PC-9 (cell line): ENCODE data around the gene LMBR1. TPM values are rescaled to one million over a fixed set of nuclear protein-coding genes. Genes with fewer than 3 reads are reported as not detected.

Source experiments
- BruUV-seq: library from RNA; stranded (reverse); fragments of 400-500 nt; replicated peaks from 2 replicates; lab custom pipeline; 2021; lab: Mats Ljungman, UMichigan
- CTCF ChIA-PET: fragments of 300-600 bp; sonication (Branson Sonifier 250); formaldehyde crosslinking; loops from one replicate; lab custom pipeline; 2022; ENCODE audit warnings: antibody characterized with exemption; lab: Charles Lee
- POLR2A ChIA-PET: fragments of 300-600 bp; sonication (Branson Sonifier 250); formaldehyde crosslinking; loops from one replicate; lab custom pipeline; 2022; ENCODE audit warnings: antibody characterized with exemption; ENCODE audit not compliant: unreplicated experiment; lab: Charles Lee
- DNase-seq, 2 experiments: peaks; one replicate each; pipeline versions ENCODE4 v3.0.0 to v3.0.0-alpha.2; 2015 to 2022; ENCODE audit warnings: mixed read lengths in 1 of 2
- H2AFZ ChIP-seq: fragments of 200-600 bp; sonication (generic); 2 replicates; pipeline ENCODE4 v1.8.1; 2017; ENCODE audit warnings: antibody characterized with exemption
- H3F3A ChIP-seq: fragments of 200-600 bp; sonication (generic); 2 replicates; pipeline ENCODE4 v1.8.1; 2017; ENCODE audit warnings: antibody characterized with exemption, mild to moderate bottlenecking, low read depth; ENCODE audit not compliant: insufficient read depth
- H3K27ac ChIP-seq: fragments of 200-600 bp; sonication (generic); 2 replicates; pipeline ENCODE4 v1.6.1; 2016; ENCODE audit warnings: mixed run types
- H3K27me3 ChIP-seq: fragments of 200-600 bp; sonication (generic); 2 replicates; pipeline ENCODE4 v1.6.1; 2016; ENCODE audit warnings: low read depth, mixed run types; ENCODE audit not compliant: insufficient read depth
- H3K36me3 ChIP-seq: fragments of 200-600 bp; sonication (generic); 2 replicates; pipeline ENCODE4 v1.6.1; 2016; ENCODE audit warnings: low read depth, mixed run types
- H3K4me1 ChIP-seq: fragments of 200-600 bp; sonication (generic); replicated peaks from 2 replicates; pipeline ENCODE4 v1.6.1; 2016; ENCODE audit warnings: mixed run types; ENCODE audit not compliant: insufficient read depth
- H3K4me2 ChIP-seq: fragments of 200-600 bp; sonication (generic); 2 replicates; pipeline ENCODE4 v1.6.1; 2017; ENCODE audit warnings: mixed run types
- H3K4me3 ChIP-seq: fragments of 200-600 bp; sonication (generic); 2 replicates; pipeline ENCODE4 v1.6.1; 2016; ENCODE audit warnings: mixed run types
- H3K79me2 ChIP-seq: fragments of 200-600 bp; sonication (generic); 2 replicates; pipeline ENCODE4 v1.6.1; 2017; ENCODE audit warnings: low read depth, mixed run types
- H3K9me2 ChIP-seq: fragments of 200-600 bp; sonication (generic); 2 replicates; pipeline ENCODE4 v1.8.1; 2017; ENCODE audit warnings: mild to moderate bottlenecking; ENCODE audit not compliant: insufficient read depth
- H3K9me3 ChIP-seq: fragments of 200-600 bp; sonication (generic); 2 replicates; pipeline ENCODE4 v1.8.1; 2016; ENCODE audit warnings: low read depth; ENCODE audit not compliant: insufficient read depth
- H4K20me1 ChIP-seq: fragments of 200-600 bp; sonication (generic); 2 replicates; pipeline ENCODE4 v1.8.1; 2017; ENCODE audit not compliant: insufficient read depth
- EZH2 ChIP-seq: fragments of 200-600 bp; sonication (generic); IDR thresholded peaks from 2 replicates; pipeline ENCODE4 v1.8.0; 2017; ENCODE audit warnings: antibody characterized with exemption, low read depth
- intact Hi-C: fragments of 100-400 bp; cut with micrococcal nuclease; formaldehyde crosslinking; loops from one replicate; pipeline ENCODE4 v1.10.0; 2022; ENCODE audit not compliant: unreplicated experiment
- total RNA-seq: library from RNA; stranded (reverse); gene quantifications from 2 replicates; pipeline ENCODE4 v1.2.3, GENCODE V29; 2021
- TF ChIP-seq, protein P1 (sequence below): fragments of 200-600 bp; sonication (generic); conservative IDR thresholded peaks from 2 replicates; pipeline ENCODE4 v1.6.1; 2017; ENCODE audit warnings: mixed run types, antibody characterized with exemption, mild to moderate bottlenecking, moderate library complexity

The LMBR1 gene
- total RNA-seq, 1 experiment from 2014 or later, result 85.0 TPM

DNA sequence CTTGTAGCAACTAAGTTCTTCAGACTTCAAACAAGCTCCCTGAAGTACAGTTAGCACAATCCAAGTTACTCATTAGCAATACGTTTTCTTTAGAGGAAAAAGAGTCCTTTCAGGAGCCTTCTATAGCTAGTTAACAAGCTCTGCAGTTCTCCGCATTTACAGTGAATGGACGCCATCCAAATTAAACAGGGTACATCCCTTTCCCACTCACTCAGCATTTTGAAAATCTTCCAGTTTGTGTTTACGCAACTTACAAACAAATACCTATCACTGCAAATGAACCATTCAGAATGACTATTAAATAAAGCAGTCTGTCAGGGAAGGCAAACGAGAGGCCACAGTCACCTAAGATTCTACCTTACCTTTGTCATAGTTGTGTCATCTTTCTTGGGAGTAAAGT lies 167.9 kb downstream of the LMBR1 start:
- DNase-seq, result no peak
- no peak for TF ChIP-seq EZH2
- TF ChIP-seq, protein P1, sequence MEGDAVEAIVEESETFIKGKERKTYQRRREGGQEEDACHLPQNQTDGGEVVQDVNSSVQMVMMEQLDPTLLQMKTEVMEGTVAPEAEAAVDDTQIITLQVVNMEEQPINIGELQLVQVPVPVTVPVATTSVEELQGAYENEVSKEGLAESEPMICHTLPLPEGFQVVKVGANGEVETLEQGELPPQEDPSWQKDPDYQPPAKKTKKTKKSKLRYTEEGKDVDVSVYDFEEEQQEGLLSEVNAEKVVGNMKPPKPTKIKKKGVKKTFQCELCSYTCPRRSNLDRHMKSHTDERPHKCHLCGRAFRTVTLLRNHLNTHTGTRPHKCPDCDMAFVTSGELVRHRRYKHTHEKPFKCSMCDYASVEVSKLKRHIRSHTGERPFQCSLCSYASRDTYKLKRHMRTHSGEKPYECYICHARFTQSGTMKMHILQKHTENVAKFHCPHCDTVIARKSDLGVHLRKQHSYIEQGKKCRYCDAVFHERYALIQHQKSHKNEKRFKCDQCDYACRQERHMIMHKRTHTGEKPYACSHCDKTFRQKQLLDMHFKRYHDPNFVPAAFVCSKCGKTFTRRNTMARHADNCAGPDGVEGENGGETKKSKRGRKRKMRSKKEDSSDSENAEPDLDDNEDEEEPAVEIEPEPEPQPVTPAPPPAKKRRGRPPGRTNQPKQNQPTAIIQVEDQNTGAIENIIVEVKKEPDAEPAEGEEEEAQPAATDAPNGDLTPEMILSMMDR, result no peak
- ChIA-PET POLR2A (no interaction called here), CTCF (no interaction called here)
- Histone ChIP-seq H3K79me2 (no peaks in the 10 kb centered on the region), H3K27ac (no peak overlapping the region), H3K9me2 (no peaks in the 10 kb centered on the region), H2AFZ (no peak overlapping the region), H3K4me2 (no peak overlapping the region), H3K4me1 (no peaks in the 10 kb centered on the region), H3K4me3 (no peak overlapping the region), H3F3A (peaks cover 7% of the 10 kb centered on the region), H3K27me3 (no peaks in the 10 kb centered on the region), H4K20me1 (no peaks in the 10 kb centered on the region), H3K9me3 (no peaks in the 10 kb centered on the region), H3K36me3 (no peaks in the 10 kb centered on the region)
- intact Hi-C loops, result no loop called here
- no TSS peak for BruUV-seq

- BruUV-seq, result no TSS peak
- Histone ChIP-seq H3K4me2 (no peak overlapping the region), H3K4me3 (no peak overlapping the region), H2AFZ (no peak overlapping the region), H3K36me3 (no peaks in the 10 kb centered on the region), H3K9me2 (no peaks in the 10 kb centered on the region), H3F3A (peaks cover 7% of the 10 kb centered on the region; the same call in 1 of the 2 replicates), H3K27me3 (no peaks in the 10 kb centered on the region), H4K20me1 (no peaks in the 10 kb centered on the region), H3K79me2 (no peaks in the 10 kb centered on the region), H3K9me3 (no peaks in the 10 kb centered on the region), H3K4me1 (no peaks in the 10 kb centered on the region), H3K27ac (no peak overlapping the region)
- TF ChIP-seq, protein P1, result no peak
- no peak for TF ChIP-seq EZH2
- ChIA-PET CTCF (no interaction called here), POLR2A (no interaction called here)
- intact Hi-C loops, result no loop called here
- DNase-seq, result no peak
Measured at GRCh38 chr7:156722043-156722826, 170.7 kb downstream of the LMBR1 start.

DNA sequence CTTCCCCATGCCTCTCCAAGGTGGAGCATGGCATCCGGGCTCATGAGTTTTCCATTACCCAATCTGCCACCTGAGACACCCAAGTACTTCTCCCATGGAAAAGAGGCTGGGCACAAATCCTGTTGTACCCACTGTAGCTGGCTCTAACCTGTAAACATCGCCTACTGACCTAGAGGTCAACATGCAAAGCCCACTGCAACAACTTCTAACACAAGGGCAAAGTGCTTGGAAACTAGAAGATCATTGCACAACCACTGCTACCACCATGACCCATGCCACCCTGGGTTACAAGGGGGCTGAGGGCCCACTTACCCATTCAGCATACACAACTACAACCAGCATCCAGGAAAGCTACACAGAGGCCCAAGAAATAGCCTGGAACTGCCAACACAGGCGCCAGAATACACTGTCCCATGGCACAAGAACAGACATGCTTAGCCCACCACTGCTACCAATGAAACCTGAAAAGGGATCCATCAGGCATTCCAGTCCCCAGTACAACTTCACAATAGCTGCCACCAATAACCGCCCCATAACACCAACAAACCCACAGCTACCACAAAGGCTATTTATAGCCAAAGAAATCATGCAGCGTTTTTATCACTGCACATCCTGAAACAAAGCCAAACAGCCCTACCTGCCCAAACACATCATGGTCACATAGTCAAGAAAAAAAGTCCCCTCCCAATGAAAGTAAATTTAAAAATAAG lies 189.1 kb downstream of the LMBR1 start:
- no peak for DNase-seq
- TF ChIP-seq, protein P1, result no peak
- no peak for TF ChIP-seq EZH2
- Histone ChIP-seq H3K4me2 (no peak overlapping the region), H3K79me2 (0 out of 2 replicates have a peak, but pooled peaks cover 3% of the 10 kb centered on the region), H2AFZ (no peak overlapping the region), H3K9me3 (peaks cover 5% of the 10 kb centered on the region; the same call in 1 of the 2 replicates), H3F3A (no peaks in the 10 kb centered on the region), H3K4me3 (no peak overlapping the region), H3K36me3 (no peaks in the 10 kb centered on the region), H3K4me1 (no peaks in the 10 kb centered on the region), H4K20me1 (peaks cover 3% of the 10 kb centered on the region; the same call in 1 of the 2 replicates), H3K9me2 (no peaks in the 10 kb centered on the region), H3K27ac (no peak overlapping the region), H3K27me3 (no peaks in the 10 kb centered on the region)
- BruUV-seq, result no TSS peak
- intact Hi-C loops, result no loop called here
- CTCF ChIA-PET, result interaction anchor here (0.7 kb wide), 1 partner anchor 70 kb away, joined by 16 read pairs; no protein-coding TSS in a partner anchor
- POLR2A ChIA-PET, result no interaction called here
